Erythroblast (primary cell): ENCODE measurements around the gene RAB31.

Source experiments
- GATA1 ChIP-seq: IDR thresholded peaks from 2 replicates; pipeline ENCODE4 v1.6.1; 2011; ENCODE audit warnings: low read depth, mild to moderate bottlenecking, control low read depth, low read length, moderate library complexity
- POLR2A ChIP-seq: IDR thresholded peaks from 2 replicates; pipeline ENCODE4 v1.6.1; 2011; ENCODE audit warnings: mild to moderate bottlenecking, low read length

- TF ChIP-seq POLR2A (no peak), GATA1 (no peak)
Observed at GRCh38 chr18:9681217-9681616, 26.9 kb upstream of the RAB31 start.
